Epithelial cell of prostate (primary cell): ENCODE measurements around the gene RTF1.
A peak's percentile ranks its signal among the peaks of the same experiment; 100 is the strongest.

Source experiments
- DNase-seq: peaks from one replicate; pipeline ENCODE4 v3.0.0-alpha.2; 2011; ENCODE audit warnings: low read depth, low spot score
- H3K27ac ChIP-seq: fragments of 450-650 bp; 2 replicates; pipeline ENCODE4 v1.5.1; 2017; ENCODE audit warnings: mild to moderate bottlenecking

The RTF1 gene

DNA sequence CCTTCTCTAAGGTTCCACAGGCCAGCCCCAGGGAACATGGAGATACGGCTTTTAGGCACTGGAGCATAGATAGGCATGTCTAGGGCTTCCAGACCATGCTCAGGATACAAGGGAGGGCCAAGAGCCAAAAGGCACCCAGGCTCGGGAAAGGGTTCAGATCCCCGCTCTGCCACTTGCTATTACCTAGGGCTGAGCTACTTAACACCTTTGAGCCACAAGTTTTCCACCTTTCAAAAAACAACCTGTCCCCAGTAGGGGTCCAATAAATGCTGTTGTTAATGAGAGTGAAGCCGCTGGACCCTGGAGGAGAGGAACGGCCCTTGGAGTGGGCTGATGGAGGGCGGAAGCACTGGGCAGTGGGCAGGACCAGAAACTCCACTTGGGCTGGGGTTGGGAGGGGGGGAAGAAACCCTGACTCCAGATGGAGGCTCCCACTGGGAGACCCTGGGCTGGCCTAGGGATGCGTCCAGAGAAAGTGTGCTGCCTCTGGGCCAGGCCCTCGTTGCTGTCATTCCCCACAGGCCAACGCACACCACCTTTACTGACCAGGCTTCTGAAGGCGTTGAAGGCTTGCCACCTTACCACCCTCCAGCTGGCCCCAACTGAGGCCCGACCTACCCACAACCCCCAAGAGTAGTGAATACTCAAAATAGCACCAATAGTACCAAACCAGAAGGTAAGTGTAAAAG lies 68.2 kb downstream of the RTF1 start:
- DNase-seq, result no peak
- no peak overlapping the region for H3K27ac ChIP-seq

DNA sequence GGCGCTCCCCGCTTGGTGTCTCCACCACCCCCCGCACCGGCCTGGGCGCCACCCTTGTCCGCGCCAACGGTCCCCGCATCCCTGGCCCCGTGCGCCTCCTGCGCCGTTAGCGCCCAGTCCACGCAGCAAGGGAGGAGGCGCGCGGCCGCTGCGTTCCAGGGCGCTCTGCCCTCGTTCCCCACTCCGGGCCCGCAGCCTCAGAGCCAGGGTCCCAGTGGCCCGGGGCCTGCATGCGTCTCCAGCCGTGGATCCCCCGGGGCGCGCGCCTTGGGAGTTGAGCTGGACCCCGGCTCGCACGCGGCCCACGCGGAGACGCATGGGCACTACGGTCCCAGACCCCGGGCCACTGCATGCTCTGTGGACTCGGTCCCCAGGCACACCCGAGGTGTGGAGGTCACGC lies 69.4 kb downstream of the RTF1 start:
- DNase-seq, result no peak
- H3K27ac ChIP-seq, result no peak overlapping the region

DNA sequence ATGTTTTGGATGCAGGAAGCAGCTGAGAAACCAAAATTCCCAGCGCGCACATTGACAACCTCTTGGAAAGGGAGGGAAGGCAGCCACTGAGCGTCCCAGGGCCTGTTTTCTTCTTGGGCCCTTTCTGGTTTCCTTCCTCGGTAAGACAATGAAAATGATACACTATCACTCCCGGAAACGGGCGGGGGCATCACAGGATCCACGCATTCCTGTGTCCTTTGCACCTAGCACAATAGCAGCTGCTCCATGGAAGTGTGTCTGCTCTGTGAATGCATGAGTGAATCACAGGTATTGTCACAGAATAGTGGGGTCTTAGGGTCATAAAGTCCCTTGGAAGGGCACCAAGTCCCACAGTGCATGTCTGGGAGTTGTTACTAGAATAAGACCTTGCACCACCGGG lies 70.5 kb downstream of the RTF1 start:
- no peak overlapping the region for H3K27ac ChIP-seq
- no peak for DNase-seq

DNA sequence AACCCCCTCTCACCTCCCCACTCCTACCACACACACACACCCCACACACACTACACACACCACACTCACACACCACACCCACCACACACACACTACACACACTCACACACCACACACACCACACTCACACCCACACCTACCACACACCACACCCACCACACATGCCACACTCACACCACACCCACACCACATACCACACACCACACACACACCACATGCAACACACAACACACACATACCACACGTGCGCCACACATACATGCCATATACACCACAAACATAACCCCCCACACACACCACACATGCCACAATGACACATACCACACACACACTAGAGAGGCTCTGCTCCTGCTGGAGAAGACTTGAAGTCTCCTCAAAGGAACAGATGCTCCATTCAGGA lies 70.9 kb downstream of the RTF1 start:
- DNase-seq, result no peak
- H3K27ac ChIP-seq, result no peak overlapping the region

DNA sequence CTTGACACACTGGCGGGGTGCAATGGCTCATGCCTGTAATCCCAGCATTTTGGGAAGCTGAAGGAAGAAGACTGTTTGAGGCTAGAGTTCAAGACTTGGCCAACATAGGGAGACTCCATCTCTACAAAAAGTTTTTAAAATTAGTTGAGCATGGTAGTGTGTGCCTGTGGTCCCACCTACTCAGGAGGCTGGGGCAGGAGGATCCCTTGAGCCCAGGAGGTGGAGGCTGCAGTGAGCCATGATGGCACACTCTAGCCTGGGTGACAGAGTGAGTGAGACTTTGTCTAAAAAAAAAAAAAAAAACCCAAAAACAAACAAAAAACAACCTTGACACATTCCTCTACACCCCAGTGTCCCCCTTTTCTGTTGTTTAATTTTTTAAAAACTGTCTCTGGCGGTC lies 72.7 kb downstream of the RTF1 start:
- DNase-seq, result no peak

DNA sequence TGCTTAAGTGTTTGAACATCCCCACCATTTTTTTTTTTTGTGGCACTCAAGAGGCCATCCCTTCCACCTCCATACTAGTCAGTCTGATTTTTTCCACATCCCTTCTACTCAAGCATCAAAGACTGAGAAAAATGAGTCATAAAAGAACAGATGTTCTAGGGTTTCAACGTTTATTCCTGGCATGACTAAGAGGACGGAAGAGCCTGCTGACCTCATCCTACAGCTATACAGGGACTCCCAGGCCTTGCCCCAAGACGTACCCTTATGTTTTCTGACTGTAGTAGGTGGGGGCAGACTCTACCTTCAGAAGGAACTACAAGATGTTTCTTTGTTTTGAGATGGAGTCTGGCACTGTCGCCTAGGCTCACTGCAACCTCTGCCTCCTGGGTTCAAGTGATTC lies 73.5 kb downstream of the RTF1 start:
- peak; percentile 84 for DNase-seq
- peak overlapping the region; percentile 68 for H3K27ac ChIP-seq

More for the DNA sequence above, 72.7 kb downstream of the RTF1 start:
- peak overlapping the region; percentile 68 for H3K27ac ChIP-seq

DNA sequence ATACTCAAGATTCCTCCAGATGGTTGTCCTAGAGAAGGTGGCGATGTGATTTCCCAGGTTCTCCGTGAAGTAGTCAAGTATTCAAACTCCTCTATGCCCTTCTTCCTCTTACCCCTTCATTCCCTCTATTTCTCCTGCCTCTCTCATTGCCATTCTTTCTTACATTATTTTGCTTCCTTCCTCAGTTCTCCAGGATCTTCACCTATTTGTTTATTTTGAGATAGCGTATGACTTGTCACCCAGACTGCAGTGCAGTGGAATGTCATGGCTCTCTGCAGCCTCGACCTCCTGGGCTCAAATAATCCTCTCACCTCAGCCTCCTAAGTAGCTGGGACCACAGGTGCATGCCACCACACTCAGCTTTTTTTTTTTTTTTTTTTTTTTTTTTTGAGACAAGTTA lies 75.0 kb downstream of the RTF1 start:
- no peak overlapping the region for H3K27ac ChIP-seq
- DNase-seq, result no peak

DNA sequence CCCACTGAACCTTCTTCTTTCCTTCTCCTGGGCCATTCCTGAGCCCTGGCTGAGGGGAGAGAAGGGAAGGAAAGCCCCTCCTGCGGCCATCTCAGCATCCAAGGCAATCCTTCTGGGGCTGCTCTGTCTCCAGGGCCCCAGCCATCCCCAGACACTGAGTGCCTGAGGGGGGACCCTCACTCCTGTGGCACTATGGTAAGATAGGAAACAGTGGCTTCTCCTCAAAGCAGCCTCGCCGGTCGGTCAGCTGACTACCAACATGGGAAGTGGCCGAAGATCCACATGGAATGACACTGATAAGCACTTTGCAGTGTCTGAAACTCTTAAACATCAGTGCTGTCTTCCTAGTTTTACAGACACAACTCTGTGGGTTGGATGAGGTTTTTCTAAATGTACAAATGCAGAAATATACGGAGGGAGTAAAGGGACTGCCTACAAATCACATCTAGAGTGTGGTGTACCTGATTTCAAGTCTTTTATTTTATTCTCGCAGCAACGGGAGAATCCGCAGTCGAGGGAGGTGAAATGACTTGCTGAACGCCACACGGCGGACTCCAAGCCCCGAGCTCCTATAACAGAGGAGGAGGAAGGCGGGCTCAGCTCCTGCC lies 75.8 kb downstream of the RTF1 start:
- H3K27ac ChIP-seq, result peak overlapping the region; percentile 6
- DNase-seq, result no peak

DNA sequence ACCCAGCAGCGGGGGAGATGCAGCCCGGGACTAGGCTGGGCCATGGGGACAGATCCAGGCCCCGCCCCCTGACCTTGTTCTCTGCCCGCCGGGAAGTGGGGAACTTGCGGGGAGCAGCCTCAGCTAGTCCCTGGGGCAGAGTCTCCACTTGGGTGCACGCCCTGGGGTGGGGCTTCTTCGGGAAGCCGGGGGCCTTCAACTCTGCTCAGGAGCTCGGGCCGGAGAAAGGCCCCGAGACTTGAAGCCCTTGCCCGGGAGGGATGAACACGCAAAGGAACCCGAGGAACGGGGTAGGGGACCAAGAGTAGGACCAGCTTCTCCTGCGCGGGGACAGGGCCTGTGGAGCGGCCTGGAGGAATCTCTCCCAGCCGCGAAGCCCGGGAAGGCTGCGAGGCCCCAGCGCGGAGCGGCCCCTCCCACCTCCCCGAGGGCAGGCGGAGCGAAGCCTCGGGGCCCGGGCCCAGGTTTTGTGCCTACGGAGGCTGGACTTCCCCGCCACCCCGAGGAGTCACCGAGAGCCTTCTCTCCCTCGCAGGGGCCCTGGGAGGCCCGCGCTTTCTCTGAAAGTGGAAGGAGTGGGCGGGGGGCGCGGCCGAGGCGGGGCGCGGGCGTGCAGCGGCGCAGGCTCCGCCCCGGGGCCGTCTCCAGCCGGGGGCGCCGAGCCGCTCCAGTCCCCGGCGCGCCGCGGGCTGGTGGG lies 76.5 kb downstream of the RTF1 start, which contains the start of gene ITPKA:
ITPKA (plus strand) TSS at position 670 of the 697 bp plus-strand sequence. CDS start 54 bp downstream, outside the sequence.
- H3K27ac ChIP-seq, result peak within 1 kb of the TSS; percentile 6

DNA sequence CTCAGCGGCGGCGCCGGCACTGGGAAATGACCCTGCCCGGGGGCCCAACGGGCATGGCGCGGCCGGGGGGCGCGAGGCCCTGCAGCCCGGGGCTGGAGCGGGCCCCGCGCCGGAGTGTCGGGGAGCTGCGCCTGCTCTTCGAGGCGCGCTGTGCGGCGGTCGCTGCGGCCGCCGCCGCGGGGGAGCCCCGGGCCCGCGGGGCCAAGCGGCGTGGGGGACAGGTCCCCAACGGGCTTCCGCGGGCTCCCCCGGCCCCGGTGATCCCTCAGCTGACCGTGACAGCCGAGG lies 77.0 kb downstream of the RTF1 start:
- H3K27ac ChIP-seq, result no peak overlapping the region
- DNase-seq, result no peak

More for the DNA sequence above, 76.5 kb downstream of the RTF1 start, which contains the start of gene ITPKA:
- no peak for DNase-seq

DNA sequence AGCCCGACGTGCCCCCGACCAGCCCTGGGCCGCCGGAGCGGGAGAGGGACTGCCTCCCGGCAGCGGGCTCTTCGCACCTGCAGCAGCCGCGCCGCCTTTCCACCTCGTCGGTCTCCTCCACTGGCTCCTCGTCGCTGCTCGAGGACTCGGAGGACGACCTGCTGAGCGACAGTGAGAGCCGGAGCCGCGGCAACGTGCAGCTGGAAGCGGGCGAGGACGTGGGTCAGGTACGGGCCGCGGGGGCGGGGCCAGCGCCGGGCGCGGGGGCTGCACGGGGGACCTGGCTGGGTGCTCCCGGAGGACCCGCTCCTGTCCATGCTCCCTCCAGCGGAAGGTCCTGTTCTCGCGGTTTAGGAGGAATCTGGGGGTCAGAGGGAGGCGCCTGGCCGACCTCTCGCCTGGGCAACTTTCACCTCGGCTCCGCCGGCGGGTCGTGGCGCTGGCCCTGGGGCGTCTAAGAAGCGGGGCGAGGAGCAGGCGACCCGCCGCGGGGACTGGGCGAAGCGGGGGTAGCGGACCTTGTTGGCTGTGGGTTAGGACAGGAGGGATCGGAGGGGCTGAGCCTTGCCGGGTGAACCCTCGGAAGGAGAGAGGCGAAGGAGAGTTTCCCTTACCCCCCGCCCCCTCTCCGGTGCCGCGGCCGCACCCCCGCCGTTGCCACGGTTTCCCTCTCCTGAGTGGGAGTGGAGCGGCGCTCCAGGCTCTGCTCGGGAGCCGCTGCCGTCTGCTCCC lies 77.5 kb downstream of the RTF1 start:
- DNase-seq, result no peak
- no peak overlapping the region for H3K27ac ChIP-seq

DNA sequence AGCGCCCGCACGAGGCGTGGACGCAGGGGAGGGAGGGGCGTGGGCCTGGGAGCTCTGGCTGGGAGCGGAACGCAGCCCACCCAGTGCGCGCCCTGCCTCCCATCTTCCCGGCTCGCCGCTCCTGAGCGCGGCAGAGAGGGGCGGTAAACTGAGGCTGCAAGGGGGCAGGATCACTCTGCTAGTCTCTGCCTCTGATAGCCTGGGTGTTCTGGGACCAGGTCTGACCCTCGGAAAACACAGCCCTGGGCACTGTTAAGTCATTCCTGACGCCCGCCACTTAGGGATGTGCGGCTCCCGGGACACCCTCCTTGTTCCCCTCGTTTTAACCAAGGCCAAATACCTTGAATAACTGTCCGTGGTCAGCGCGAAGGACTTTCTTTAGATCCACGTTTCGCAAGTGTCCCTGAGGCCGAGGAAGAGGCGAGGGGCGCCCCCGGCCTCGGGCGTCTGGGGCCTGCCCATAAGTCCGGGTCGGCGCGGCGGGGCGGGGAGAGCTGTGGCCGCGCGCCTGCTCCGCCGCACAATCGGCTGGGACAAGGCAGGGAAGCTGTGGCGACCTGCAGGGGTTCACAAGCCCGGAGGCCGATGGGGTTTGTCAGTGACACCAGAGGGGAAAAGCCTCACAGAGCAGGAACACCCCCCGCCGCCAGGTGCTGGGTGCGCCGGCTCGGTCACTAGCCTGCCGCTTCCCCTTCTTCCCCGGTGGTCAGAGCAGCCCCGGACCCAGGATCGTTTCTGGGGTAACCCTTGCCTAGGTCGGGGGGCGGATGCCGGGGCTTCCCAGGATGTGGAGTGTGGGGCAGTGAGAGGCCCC lies 78.2 kb downstream of the RTF1 start:
- no peak for DNase-seq
- no peak overlapping the region for H3K27ac ChIP-seq

DNA sequence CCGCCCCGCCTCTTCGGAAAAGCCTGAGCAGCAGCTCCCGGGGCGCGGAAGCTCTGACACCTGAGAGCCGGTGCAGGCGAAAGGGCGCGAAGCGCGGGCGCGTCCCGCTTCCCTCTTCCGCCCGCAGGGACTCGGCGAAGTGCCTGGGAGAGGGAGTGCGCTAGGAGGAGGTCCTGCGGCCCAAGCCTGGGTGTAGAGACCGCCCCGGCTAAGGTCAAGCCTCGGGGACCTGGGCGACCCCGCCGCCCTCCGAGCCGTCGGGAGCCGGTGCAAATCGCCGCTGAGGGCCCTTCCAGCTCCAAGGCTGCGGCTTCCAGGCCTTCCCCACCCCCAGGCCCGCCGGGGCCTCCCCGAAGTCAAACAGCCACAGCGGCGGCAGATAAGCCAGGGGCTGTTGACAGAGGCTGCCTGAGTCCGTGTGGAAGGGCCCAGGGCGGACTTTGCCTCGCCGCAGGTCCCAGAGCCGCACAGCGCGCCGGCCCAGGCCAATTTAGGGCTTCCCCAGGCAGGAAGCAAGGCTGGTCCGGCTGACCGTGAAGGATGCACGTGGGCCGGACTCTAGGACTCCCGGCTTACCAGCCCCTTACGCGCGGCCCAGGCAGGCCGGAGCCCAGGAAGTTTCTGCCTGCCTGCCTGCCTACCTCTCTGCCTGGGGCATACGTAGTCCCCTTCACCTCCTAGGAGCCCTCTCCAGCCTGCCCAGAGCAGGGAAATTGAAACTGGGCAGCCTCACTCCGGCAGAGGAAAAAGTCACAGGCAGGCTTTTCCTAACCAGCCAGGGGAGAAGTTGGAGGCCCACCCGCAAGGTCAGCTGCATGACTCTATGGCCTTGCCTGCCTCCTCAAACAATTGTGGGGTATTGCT lies 79.1 kb downstream of the RTF1 start:
- no peak for DNase-seq
- no peak overlapping the region for H3K27ac ChIP-seq

DNA sequence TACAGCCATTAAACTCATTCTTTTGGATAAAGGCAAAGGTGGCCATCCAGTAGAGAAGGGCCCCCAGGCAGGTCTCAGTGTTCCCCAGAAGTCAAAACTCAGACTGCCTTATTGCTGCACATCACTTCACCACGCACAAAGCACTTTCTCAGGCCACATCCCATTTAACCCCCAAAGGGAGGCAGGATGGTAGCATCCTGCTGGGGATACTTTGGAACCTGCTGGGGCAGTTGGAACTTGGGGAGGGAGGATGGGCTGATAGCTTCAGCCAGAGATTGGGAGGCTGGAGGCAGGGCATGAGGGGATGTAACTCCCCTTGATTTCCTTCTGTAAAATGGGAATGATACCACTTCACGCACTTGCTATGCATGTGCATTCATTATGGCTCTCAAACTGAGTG lies 81.8 kb downstream of the RTF1 start:
- H3K27ac ChIP-seq, result no peak overlapping the region
- no peak for DNase-seq

DNA sequence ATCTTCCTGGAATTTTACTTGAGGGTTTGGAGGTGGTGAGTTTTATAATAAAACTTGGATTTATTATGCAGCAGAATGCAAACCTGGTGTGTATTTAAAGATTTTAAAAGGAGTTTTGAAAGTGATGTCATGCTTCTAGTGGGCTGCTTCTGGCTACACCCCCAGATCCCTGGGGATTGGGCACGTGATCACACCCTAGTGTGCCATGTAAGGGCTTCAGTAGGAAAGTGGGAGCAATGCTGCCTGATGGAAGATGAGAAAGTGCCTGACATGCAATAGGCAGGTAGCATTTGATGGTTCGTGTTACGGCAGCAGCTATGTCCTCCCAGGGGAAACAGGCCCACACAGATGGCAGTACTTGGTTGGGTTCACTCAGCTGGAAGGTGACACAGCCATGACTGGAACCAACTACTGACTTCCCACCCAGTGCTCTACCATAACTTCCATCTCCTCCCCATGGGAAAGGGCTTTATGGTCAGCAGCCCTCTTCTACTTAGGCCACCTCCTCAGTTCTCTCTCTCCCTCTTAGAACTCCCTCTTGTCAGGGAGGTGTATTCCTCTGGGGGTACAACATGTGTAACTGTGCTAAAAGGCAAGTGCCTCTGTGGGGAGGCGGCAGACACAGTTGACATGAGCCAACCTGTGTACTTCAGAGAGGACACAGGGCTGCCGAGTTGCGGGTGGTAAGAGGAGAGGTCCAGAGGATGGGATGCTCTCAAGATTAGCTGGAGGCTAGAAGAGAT lies 82.4 kb downstream of the RTF1 start:
- H3K27ac ChIP-seq, result no peak overlapping the region
- no peak for DNase-seq

DNA sequence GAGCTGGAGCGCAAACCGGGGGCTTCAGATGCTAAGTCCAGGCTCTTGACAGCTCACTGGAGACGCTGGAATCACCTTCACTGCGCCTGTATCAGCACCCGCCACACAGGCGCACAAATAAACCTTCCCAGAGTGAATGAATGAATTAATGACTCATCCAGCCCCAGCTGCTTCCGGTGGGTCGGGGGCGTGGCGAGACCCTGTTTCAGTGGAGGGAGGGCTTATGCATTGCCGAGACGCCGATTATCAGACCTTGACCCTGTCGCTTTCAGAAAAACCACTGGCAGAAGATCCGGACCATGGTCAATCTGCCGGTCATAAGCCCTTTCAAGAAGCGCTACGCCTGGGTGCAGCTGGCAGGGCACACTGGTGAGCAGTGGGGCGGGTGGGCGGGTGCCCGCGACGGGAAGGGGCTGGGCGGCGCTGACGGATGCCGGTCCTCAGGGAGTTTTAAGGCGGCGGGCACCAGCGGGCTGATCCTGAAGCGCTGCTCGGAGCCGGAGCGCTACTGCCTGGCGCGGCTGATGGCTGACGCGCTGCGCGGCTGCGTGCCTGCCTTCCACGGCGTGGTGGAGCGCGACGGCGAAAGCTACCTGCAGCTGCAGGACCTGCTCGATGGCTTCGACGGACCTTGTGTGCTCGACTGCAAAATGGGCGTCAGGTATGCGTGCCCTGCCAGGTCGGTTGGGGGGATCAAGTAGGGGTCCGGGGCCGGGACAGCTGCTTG lies 84.5 kb downstream of the RTF1 start:
- no peak overlapping the region for H3K27ac ChIP-seq
- DNase-seq, result no peak

DNA sequence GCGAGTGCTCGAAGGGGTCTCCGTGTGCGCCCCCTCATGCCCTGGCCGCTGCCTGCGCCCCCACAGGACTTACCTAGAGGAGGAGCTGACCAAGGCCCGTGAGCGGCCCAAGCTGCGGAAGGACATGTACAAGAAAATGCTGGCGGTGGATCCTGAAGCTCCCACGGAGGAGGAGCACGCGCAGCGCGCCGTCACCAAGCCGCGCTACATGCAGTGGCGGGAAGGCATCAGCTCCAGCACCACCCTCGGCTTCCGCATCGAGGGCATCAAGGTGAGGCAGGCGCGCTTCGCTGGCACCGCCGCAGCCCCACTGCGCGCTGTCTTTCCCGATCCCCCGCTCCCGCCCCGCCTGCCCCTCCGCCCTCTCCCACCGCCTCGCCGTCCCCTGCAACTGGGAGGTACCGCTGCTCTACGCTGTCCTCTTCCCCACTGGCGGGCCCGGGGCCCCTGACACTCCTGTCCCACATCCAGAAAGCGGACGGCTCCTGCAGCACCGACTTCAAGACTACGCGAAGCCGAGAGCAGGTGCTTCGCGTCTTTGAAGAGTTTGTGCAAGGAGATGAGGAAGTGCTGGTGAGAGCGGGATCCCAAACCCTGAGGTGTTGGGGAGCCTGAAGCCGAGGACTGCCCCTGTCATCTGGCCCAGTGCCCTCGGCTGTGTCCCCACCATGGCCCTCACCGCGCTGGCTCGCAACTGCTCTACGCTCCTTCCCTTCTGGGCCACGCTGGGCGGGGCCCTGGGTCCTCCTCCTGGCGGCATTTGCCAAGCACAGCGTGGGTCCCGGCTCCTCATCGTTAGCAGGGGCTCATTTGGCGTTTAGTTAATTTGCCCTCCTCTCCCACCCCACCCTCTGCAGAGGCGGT lies 85.3 kb downstream of the RTF1 start:
- no peak for DNase-seq
- H3K27ac ChIP-seq, result no peak overlapping the region
